Prostate gland (tissue), 2 donors: ENCODE data around the gene ACOD1. TPM values are rescaled to one million over a fixed set of nuclear protein-coding genes. Genes with fewer than 3 reads are reported as not detected.

Source experiments
- DNase-seq: peaks from one replicate; pipeline ENCODE4 v3.0.0-alpha.2; 2019; ENCODE audit warnings: low spot score
- H3K27ac ChIP-seq, 2 donors: fragments of 200-600 bp; sonication (generic); 2 replicates each; pipeline ENCODE4 v1.5.1; 2017 to 2019
- H3K27me3 ChIP-seq: fragments of 200-600 bp; sonication (generic); replicated peaks from 2 replicates; pipeline ENCODE4 v1.5.1; 2019; ENCODE audit not compliant: insufficient read depth
- H3K36me3 ChIP-seq, 2 donors: fragments of 200-600 bp; sonication (generic); 1 replicate in 1 of 2; 2 replicates in 1 of 2; pipeline versions ENCODE4 v1.5.1 to v1.8.1; 2017 to 2019
- H3K4me1 ChIP-seq: fragments of 200-600 bp; sonication (generic); replicated peaks from 2 replicates; pipeline ENCODE4 v1.5.1; 2019
- H3K4me3 ChIP-seq, 2 donors: fragments of 200-600 bp; sonication (generic); 2 replicates each; pipeline ENCODE4 v1.5.1; 2017 to 2019
- H3K9me3 ChIP-seq: fragments of 200-600 bp; sonication (generic); 2 replicates; pipeline ENCODE4 v1.5.1; 2017
- CTCF ChIP-seq, 4 experiments: fragments of 200-600 bp in 2 of 4; fragments of 450-650 bp in 2 of 4; sonication (generic) in 2 of 4; IDR thresholded peaks; 1 replicate in 3 of 4; 2 replicates in 1 of 4; pipeline ENCODE4 v1.5.1; 2016 to 2019; ENCODE audit warnings: antibody characterized with exemption in 4 of 4, mild to moderate bottlenecking in 2 of 4, moderate library complexity in 2 of 4
- POLR2A ChIP-seq: fragments of 450-650 bp; IDR thresholded peaks from one replicate; pipeline ENCODE4 v1.6.1; 2016; ENCODE audit warnings: antibody characterized with exemption, mild to moderate bottlenecking
- POLR2AphosphoS5 ChIP-seq: sonication (generic); formaldehyde crosslinking; IDR thresholded peaks from one replicate; pipeline ENCODE4 v1.6.1; 2017; ENCODE audit warnings: antibody characterized with exemption
- WGBS: methylation state at CpG from one replicate; pipeline ENCODE4 v1.1.5; 2018; 5-methylcytosine and 5-hydroxymethylcytosine counted together
- intact Hi-C: fragments of 100-400 bp; cut with DNase I; formaldehyde crosslinking; loops from one replicate; pipeline ENCODE4 v1.14.2; 2022
- total RNA-seq, 2 donors: library from RNA; depleted of rRNA; stranded (reverse); fragments of >200 nt; gene quantifications; one replicate each; pipeline ENCODE4 v1.1.0, GENCODE V29; 2016

Gene ACOD1
- total RNA-seq, 2 donors from 2014 or later: not detected

DNA sequence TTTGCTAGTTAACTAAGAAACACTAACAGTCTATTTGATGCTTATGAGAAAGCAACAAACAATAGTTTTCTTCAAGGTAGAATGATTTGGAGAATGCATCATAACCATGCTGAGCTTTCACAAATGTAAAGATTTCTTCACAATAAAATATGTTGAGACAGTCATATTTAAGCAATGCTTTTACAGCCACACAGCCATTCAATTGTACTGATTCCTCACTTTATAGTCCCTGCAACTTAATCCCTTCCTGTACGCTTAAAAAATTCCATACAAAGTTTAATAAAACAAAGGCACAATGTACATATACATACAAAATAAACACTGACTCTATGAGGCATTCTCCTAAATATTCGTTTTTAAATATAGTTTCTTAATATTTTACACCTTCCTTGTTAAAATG is 4.7 kb upstream of the ACOD1 start:
- intact Hi-C loops: no loop called here
- no peaks in the 10 kb centered on the region for H3K4me1 ChIP-seq
- H3K27me3 ChIP-seq: no peaks in the 10 kb centered on the region
- 61% methylated on average over 2 of the region's 2 CpGs for WGBS
- H3K4me3 ChIP-seq: no peak overlapping the region
- no peaks in the 10 kb centered on the region for H3K36me3 ChIP-seq
- DNase-seq: no peak
- no peaks in the 10 kb centered on the region for H3K9me3 ChIP-seq
- no peak for TF ChIP-seq POLR2AphosphoS5
- no peak for TF ChIP-seq CTCF (IDR thresholded peaks at IDR 0.05)
- TF ChIP-seq POLR2A: no peak
- no peak overlapping the region for H3K27ac ChIP-seq

DNA sequence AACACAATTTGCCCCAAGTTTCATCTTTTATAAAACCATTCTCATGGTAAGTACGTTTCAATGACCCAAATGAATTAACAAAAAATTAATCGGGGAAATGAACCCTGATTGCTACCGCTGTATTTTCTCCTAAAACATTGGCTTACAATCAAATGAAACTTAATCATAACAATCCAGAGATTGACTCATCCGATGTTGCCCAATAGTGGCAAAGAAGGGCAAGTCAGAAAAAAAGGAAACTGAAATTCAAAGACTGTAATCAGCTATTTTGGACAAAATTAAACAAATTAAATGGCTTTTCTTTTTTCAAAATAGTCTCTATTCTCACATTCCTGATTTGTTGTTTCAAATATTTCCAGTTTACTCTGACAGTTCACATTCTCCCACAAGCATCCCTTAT is 3.9 kb upstream of the ACOD1 start:
- 84% methylated on average over 4 of the region's 4 CpGs for WGBS
- Histone ChIP-seq H3K9me3 (no peaks in the 10 kb centered on the region), H3K4me1 (no peaks in the 10 kb centered on the region), H3K4me3 (no peak overlapping the region), H3K36me3 (no peaks in the 10 kb centered on the region), H3K27ac (no peak overlapping the region), H3K27me3 (no peaks in the 10 kb centered on the region)
- TF ChIP-seq POLR2A (no peak), POLR2AphosphoS5 (no peak), CTCF (IDR thresholded peaks at IDR 0.05) (no peak)
- DNase-seq: no peak
- intact Hi-C loops: no loop called here

- no peaks in the 10 kb centered on the region for H3K4me1 ChIP-seq
- no peaks in the 10 kb centered on the region for H3K36me3 ChIP-seq
- no peak for DNase-seq
- WGBS: 88% methylated on average over 2 of the region's 2 CpGs
- no peak overlapping the region for H3K4me3 ChIP-seq
- TF ChIP-seq POLR2AphosphoS5 (no peak), CTCF (IDR thresholded peaks at IDR 0.05) (no peak), POLR2A (no peak)
- H3K27ac ChIP-seq: no peak overlapping the region
- H3K27me3 ChIP-seq: peaks cover 6% of the 10 kb centered on the region
- intact Hi-C loops: no loop called here
- H3K9me3 ChIP-seq: no peaks in the 10 kb centered on the region
These were observed 1.8 kb downstream of the ACOD1 start for GRCh38 chr13:76950101-76950500.

DNA sequence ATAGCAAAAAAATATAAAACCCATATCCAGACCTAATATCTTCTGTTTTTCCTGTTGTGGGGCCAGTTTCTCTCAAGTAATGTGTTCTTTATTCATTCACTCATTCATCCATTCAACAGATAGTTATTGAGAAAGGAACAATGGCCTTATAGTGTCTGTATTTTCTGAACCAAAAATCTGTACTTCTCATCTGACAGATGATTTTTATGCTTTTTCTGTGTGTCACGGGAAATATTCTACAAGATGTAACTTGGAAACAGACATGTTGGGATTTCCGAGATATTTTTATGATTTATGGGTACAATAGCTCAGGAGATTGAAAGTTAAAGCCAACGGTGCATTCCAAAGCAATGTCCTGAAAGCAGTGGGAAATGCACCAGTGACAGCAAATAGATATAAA is 5.7 kb downstream of the ACOD1 start:
- intact Hi-C loops: no loop called here
- no peaks in the 10 kb centered on the region for H3K9me3 ChIP-seq
- H3K4me1 ChIP-seq: no peaks in the 10 kb centered on the region
- H3K27me3 ChIP-seq: peaks cover 6% of the 10 kb centered on the region
- no peaks in the 10 kb centered on the region for H3K36me3 ChIP-seq
- H3K27ac ChIP-seq: no peak overlapping the region
- WGBS: 27% methylated on average over 3 of the region's 3 CpGs
- DNase-seq: no peak
- no peak for TF ChIP-seq POLR2A
- TF ChIP-seq CTCF (IDR thresholded peaks at IDR 0.05): no peak
- no peak for TF ChIP-seq POLR2AphosphoS5
- H3K4me3 ChIP-seq: no peak overlapping the region

DNA sequence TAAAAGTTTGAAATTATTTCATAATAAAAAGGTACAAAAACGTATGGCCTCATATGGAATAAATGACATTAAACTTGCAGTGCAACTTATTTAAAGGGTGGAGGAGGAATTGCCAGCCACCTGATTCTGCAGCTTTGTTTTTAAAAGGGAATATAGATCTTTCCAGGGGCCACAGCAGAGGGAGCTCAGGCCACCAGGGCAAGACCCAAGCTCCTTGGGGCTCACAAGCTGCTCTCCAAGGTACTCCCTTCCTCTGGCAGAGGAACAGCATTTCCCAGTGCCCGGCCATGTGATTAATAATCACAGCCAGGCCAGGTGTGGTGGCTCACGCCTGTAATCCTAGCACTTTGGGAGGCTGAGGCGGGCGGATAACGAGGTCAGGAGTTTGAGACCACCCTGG is 6.2 kb downstream of the ACOD1 start:
- H3K36me3 ChIP-seq: no peaks in the 10 kb centered on the region
- 80% methylated on average over 6 of the region's 6 CpGs for WGBS
- no peaks in the 10 kb centered on the region for H3K9me3 ChIP-seq
- H3K27me3 ChIP-seq: peaks cover 6% of the 10 kb centered on the region
- H3K4me3 ChIP-seq: no peak overlapping the region
- no peak for DNase-seq
- intact Hi-C loops: no loop called here
- no peaks in the 10 kb centered on the region for H3K4me1 ChIP-seq
- H3K27ac ChIP-seq: no peak overlapping the region
- TF ChIP-seq CTCF (IDR thresholded peaks at IDR 0.05): no peak
- no peak for TF ChIP-seq POLR2A
- TF ChIP-seq POLR2AphosphoS5: no peak
